GM12892 (cell line): ENCODE results near the gene CD274.

ENCODE experiments used
- POLR2A ChIP-seq: IDR thresholded peaks from 2 replicates; pipeline ENCODE4 v1.6.1; 2011; ENCODE audit warnings: low read depth, low read length, control low read depth
- TAF1 ChIP-seq: IDR thresholded peaks from 2 replicates; pipeline ENCODE4 v1.6.1; 2011; ENCODE audit warnings: low read depth, mild to moderate bottlenecking, control low read depth, low read length, borderline replicate concordance

- TF ChIP-seq TAF1 (no peak), POLR2A (no peak)
These were observed 13.9 kb upstream of the CD274 start for GRCh38 chr9:5436441-5436840.
